ENCODE data around the gene BABAM1. TPM values are rescaled to one million over a fixed set of nuclear protein-coding genes. Genes with fewer than 3 reads are reported as not detected.

The BABAM1 gene
- total RNA-seq, result 121 and 135 TPM in 2 replicates

GRCh38 chr19:17266975-17267788, at the start of gene BABAM1:
Gene BABAM1, plus strand, starts transcription at chr19:17267443. Its CDS starts 1,364 bp downstream, at chr19:17268807.
- ChIA-PET CTCF (interaction anchor here (0.6 to 1.9 kb wide), 10 partner anchors 13 to 432 kb away, joined by 3 to 6 read pairs (median 3); partner anchors contain the start of genes ABHD8, ANKLE1, HAUS8 and MRPL34), POLR2A (interaction anchor here (0.5 to 3.1 kb wide), 27 partner anchors 8 to 1000 kb away, joined by 3 to 40 read pairs (median 4); partner anchors contain the start of genes ANKLE1, BST2, DDA1 and MRPL34)
- peak; percentile 81 for DNase-seq
- intact Hi-C loops (cut with micrococcal nuclease), result loop anchor here (1.0 to 5.0 kb wide), 12 partner anchors 14 to 1935 kb away; partner anchors contain the start of genes ANKLE1, ANO8, BRD4 and DDA1
- Mint-ChIP-seq H3K27me3 (no peaks in the 10 kb centered on the region), H3K27ac (peak within 1 kb of the TSS; percentile 93), H3K36me3 (ENCODE audit: low read depth) (peaks cover 26% of the 10 kb centered on the region), H3K9me3 (no peaks in the 10 kb centered on the region), H3K4me3 (peak within 1 kb of the TSS; percentile 91), H3K4me1 (peaks cover 29% of the 10 kb centered on the region)
- TF ChIP-seq, protein P1, sequence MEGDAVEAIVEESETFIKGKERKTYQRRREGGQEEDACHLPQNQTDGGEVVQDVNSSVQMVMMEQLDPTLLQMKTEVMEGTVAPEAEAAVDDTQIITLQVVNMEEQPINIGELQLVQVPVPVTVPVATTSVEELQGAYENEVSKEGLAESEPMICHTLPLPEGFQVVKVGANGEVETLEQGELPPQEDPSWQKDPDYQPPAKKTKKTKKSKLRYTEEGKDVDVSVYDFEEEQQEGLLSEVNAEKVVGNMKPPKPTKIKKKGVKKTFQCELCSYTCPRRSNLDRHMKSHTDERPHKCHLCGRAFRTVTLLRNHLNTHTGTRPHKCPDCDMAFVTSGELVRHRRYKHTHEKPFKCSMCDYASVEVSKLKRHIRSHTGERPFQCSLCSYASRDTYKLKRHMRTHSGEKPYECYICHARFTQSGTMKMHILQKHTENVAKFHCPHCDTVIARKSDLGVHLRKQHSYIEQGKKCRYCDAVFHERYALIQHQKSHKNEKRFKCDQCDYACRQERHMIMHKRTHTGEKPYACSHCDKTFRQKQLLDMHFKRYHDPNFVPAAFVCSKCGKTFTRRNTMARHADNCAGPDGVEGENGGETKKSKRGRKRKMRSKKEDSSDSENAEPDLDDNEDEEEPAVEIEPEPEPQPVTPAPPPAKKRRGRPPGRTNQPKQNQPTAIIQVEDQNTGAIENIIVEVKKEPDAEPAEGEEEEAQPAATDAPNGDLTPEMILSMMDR (IDR thresholded peaks at IDR 0.05), result no peak
- peak; percentile 89 for ATAC-seq (ENCODE audit: low read depth)

DNA sequence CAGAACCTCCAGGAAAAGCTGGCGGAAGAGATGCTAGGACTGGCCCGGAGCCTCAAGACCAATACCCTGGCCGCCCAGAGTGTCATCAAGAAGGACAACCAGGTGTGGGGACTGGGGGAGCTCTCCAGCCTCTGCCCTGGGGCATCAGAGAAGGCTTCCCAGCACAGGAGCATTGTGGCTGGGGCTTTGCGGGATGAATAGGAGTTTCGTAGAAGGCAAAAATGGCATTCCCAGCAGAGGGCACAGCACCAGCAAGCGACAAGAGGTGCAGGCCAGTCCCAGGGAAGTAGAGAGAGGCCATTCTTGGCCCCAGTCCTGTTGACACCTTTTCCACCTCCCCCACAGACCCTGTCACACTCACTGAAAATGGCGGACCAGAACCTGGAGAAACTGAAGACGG, 48.0 kb upstream of the BABAM1 start:
- peaks cover 15% of the 10 kb centered on the region for H3K4me1 Mint-ChIP-seq
- no peak for ATAC-seq (ENCODE audit: low read depth)
- no peak overlapping the region for H3K4me3 Mint-ChIP-seq
- no peak for DNase-seq
- no peaks in the 10 kb centered on the region for H3K27me3 Mint-ChIP-seq
- no peaks in the 10 kb centered on the region for H3K9me3 Mint-ChIP-seq
- TF ChIP-seq, protein P1 (IDR thresholded peaks at IDR 0.05), result no peak
- peaks cover 34% of the 10 kb centered on the region for H3K36me3 Mint-ChIP-seq (ENCODE audit: low read depth)
- no peak overlapping the region for H3K27ac Mint-ChIP-seq
- CTCF ChIA-PET, result no interaction called here
- intact Hi-C loops (cut with micrococcal nuclease), result loop anchor here (10.0 kb wide), 1 partner anchor 324 kb away; no protein-coding TSS in a partner anchor
- POLR2A ChIA-PET, result interaction anchor here (0.7 kb wide), 1 partner anchor 34 kb away, joined by 6 read pairs; no protein-coding TSS in a partner anchor

GRCh38 chr19:17220207-17220758, 47.0 kb upstream of the BABAM1 start:
- ATAC-seq (ENCODE audit: low read depth) (no peak), DNase-seq (no peak)
- TF ChIP-seq, protein P1 (IDR thresholded peaks at IDR 0.05), result no peak
- Mint-ChIP-seq H3K4me3 (no peak overlapping the region), H3K36me3 (ENCODE audit: low read depth) (peaks cover 31% of the 10 kb centered on the region), H3K27ac (no peak overlapping the region), H3K4me1 (peaks cover 8% of the 10 kb centered on the region), H3K27me3 (no peaks in the 10 kb centered on the region), H3K9me3 (no peaks in the 10 kb centered on the region)
- CTCF ChIA-PET, result no interaction called here
- intact Hi-C loops (cut with micrococcal nuclease), result no loop called here
- POLR2A ChIA-PET, result interaction anchor here (0.5 to 0.7 kb wide), 2 partner anchors 28 to 49 kb away, joined by 3 to 6 read pairs; no protein-coding TSS in a partner anchor

DNA sequence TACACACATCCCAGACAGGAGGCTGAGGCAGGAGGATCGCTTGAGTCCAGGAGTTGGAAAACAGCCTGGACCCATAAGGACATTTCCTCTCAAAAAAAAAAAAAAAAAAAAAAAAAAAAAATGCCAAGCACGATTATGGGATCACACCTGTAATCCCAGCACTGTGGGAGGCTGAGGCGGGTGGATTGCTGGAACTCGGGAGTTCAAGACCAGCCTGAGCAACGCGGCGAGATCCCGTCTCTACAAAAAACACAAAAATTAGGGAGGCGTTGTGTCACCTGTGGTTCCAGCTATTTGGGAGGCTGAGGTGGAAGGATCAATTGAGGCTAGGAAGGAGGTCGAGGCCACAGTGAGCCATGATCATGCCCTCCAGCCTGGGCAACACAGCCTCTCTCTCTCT, 42.2 kb upstream of the BABAM1 start:
- TF ChIP-seq, protein P1 (IDR thresholded peaks at IDR 0.05), result no peak
- ATAC-seq (ENCODE audit: low read depth) (no peak), DNase-seq (no peak)
- Mint-ChIP-seq H3K9me3 (no peaks in the 10 kb centered on the region), H3K27ac (no peak overlapping the region), H3K4me1 (peaks cover 6% of the 10 kb centered on the region), H3K27me3 (no peaks in the 10 kb centered on the region), H3K4me3 (peak overlapping the region; percentile 24), H3K36me3 (ENCODE audit: low read depth) (peaks cover 10% of the 10 kb centered on the region)
- intact Hi-C loops (cut with micrococcal nuclease), result loop anchor here (5.0 kb wide), 1 partner anchor 98 kb away; no protein-coding TSS in a partner anchor
- ChIA-PET POLR2A (interaction anchor here (0.6 to 4.4 kb wide), 9 partner anchors 10 to 163 kb away, joined by 3 to 63 read pairs (median 9); partner anchors contain the start of genes BABAM1, USE1 and USHBP1), CTCF (interaction anchor here (1.0 kb wide), 1 partner anchor 11 kb away, joined by 3 read pairs; no protein-coding TSS in a partner anchor)

All from activated B cell treated with CpG ODN at 0.5 μM for 24 hours (primary cell).